Tibial nerve (tissue), 4 donors: Measurements from ENCODE around the gene LCLAT1. TPM values are rescaled to one million over a fixed set of nuclear protein-coding genes. Genes with fewer than 3 reads are reported as not detected.
"Not testable (repeated sequence)": the region's sequence is repeated elsewhere in the genome, so short reads cannot be mapped to it uniquely, and the experiment has no call there.

Experiments used
- DNase-seq, 2 donors: peaks; one replicate each; pipeline ENCODE4 v3.0.0-alpha.2; 2019; ENCODE audit warnings: low spot score in 2 of 2
- H3K27ac ChIP-seq, 4 donors: fragments of 200-600 bp; sonication (generic) in 3 of 4; one replicate each; pipeline ENCODE4 v1.5.1; 2017 to 2019; ENCODE audit warnings: mild to moderate bottlenecking in 1 of 4
- H3K27me3 ChIP-seq, 2 donors: fragments of 200-600 bp; sonication (generic) in 1 of 2; one replicate each; pipeline versions ENCODE4 v1.5.1 to v1.6.0; 2017 to 2019
- H3K36me3 ChIP-seq, 3 donors: fragments of 200-600 bp; sonication (generic); one replicate each; pipeline ENCODE4 v1.5.1; 2018 to 2019
- H3K4me1 ChIP-seq, 4 donors: fragments of 200-600 bp; sonication (generic) in 3 of 4; one replicate each; pipeline ENCODE4 v1.5.1; 2017 to 2019
- H3K4me3 ChIP-seq, 4 donors: fragments of 200-600 bp; sonication (generic) in 3 of 4; one replicate each; pipeline ENCODE4 v1.5.1; 2017 to 2019; ENCODE audit warnings: mild to moderate bottlenecking in 1 of 4, moderate library complexity in 1 of 4
- H3K9me3 ChIP-seq, 4 donors: fragments of 200-600 bp; sonication (generic) in 3 of 4; one replicate each; pipeline ENCODE4 v1.5.1; 2017 to 2019
- EP300 ChIP-seq, 2 donors: sonication (generic); formaldehyde crosslinking; IDR thresholded peaks; one replicate each; pipeline ENCODE4 v1.6.1; 2017; ENCODE audit warnings: antibody characterized with exemption in 2 of 2, mild to moderate bottlenecking in 1 of 2
- POLR2A ChIP-seq, 2 donors: fragments of 450-650 bp; IDR thresholded peaks; one replicate each; pipeline ENCODE4 v1.6.1; 2017; ENCODE audit warnings: antibody characterized with exemption in 2 of 2, mild to moderate bottlenecking in 2 of 2, moderate library complexity in 2 of 2
- WGBS, 2 donors: methylation state at CpG; one replicate each; pipeline ENCODE4 v1.1.5; 2018; 5-methylcytosine and 5-hydroxymethylcytosine counted together
- total RNA-seq, 4 donors: library from RNA; depleted of rRNA; stranded (reverse); fragments of >200 nt; gene quantifications; one replicate each; pipeline ENCODE4 v1.1.0, GENCODE V29; 2016
- TF ChIP-seq, protein P1 (sequence below), 5 experiments: fragments of 200-600 bp in 3 of 5; fragments of 450-650 bp in 2 of 5; sonication (generic) in 3 of 5; IDR thresholded peaks; one replicate each; pipeline ENCODE4 v1.5.1; 2016 to 2019; ENCODE audit warnings: antibody characterized with exemption in 5 of 5, mild to moderate bottlenecking in 3 of 5, moderate library complexity in 2 of 5

The LCLAT1 gene
- total RNA-seq, 4 donors from 2014 or later: 8.4 to 15.9 (median 11.8) TPM

- Histone ChIP-seq H3K4me3 (no peak overlapping the region), H3K27me3 (no peaks in the 10 kb centered on the region), H3K27ac (no peak overlapping the region), H3K4me1 (no peaks in the 10 kb centered on the region), H3K36me3 (no peaks in the 10 kb centered on the region), H3K9me3 (no peaks in the 10 kb centered on the region)
- 47 to 55% methylated on average over 1 of the region's 1 CpG for WGBS, 2 donors
- TF ChIP-seq, protein P1, sequence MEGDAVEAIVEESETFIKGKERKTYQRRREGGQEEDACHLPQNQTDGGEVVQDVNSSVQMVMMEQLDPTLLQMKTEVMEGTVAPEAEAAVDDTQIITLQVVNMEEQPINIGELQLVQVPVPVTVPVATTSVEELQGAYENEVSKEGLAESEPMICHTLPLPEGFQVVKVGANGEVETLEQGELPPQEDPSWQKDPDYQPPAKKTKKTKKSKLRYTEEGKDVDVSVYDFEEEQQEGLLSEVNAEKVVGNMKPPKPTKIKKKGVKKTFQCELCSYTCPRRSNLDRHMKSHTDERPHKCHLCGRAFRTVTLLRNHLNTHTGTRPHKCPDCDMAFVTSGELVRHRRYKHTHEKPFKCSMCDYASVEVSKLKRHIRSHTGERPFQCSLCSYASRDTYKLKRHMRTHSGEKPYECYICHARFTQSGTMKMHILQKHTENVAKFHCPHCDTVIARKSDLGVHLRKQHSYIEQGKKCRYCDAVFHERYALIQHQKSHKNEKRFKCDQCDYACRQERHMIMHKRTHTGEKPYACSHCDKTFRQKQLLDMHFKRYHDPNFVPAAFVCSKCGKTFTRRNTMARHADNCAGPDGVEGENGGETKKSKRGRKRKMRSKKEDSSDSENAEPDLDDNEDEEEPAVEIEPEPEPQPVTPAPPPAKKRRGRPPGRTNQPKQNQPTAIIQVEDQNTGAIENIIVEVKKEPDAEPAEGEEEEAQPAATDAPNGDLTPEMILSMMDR (IDR thresholded peaks at IDR 0.05): no peak
- TF ChIP-seq EP300 (IDR thresholded peaks at IDR 0.05) (no peak), POLR2A (IDR thresholded peaks at IDR 0.05) (no peak)
- DNase-seq: no peak
Observed at GRCh38 chr2:30491225-30491624, 44.2 kb downstream of the LCLAT1 start.

DNA sequence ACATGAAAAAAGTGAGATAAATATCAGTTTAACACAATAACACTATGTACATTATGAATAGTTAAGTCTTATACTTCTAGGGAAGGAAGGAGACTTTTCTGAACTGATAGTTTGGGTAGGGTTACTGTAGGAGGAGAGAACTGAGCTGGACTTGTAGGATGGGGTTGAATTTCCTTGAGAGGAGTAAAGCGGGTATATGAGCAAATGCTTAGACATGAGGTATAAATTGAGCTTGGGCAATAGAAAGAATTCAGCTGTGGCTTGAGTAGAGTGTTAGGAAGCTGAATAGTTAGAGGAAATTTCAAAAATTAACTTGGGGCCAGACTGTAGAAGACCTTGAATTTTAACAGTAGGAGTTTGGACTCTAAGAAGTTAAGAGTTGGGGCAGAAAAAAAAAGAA, 45.1 kb downstream of the LCLAT1 start:
- no peak overlapping the region for H3K4me3 ChIP-seq
- no peak overlapping the region for H3K27ac ChIP-seq
- no peaks in the 10 kb centered on the region for H3K4me1 ChIP-seq
- no peaks in the 10 kb centered on the region for H3K9me3 ChIP-seq
- no peaks in the 10 kb centered on the region for H3K36me3 ChIP-seq
- WGBS, 2 donors: 97% methylated on average over 1 of the region's 1 CpG
- DNase-seq: no peak
- no peaks in the 10 kb centered on the region for H3K27me3 ChIP-seq
- TF ChIP-seq EP300 (IDR thresholded peaks at IDR 0.05) (no peak), POLR2A (IDR thresholded peaks at IDR 0.05) (no peak)
- TF ChIP-seq, protein P1 (IDR thresholded peaks at IDR 0.05): no peak

- Histone ChIP-seq H3K9me3 (peaks cover 0 to 1% (median 0%) of the 10 kb centered on the region in 4 donors), H3K27ac (no peak overlapping the region), H3K36me3 (no peaks in the 10 kb centered on the region), H3K27me3 (no peaks in the 10 kb centered on the region), H3K4me3 (no peak overlapping the region), H3K4me1 (no peaks in the 10 kb centered on the region)
- TF ChIP-seq, protein P1 (IDR thresholded peaks at IDR 0.05): no peak
- TF ChIP-seq POLR2A (IDR thresholded peaks at IDR 0.05): no peak
- TF ChIP-seq EP300 (IDR thresholded peaks at IDR 0.05): no peak
- DNase-seq: no peak
- WGBS, 2 donors: 17 to 24% methylated on average over 1 of the region's 1 CpG
Observed at GRCh38 chr2:30492619-30493018, 45.6 kb downstream of the LCLAT1 start.

- no peak for DNase-seq
- Histone ChIP-seq H3K4me3 (no peak overlapping the region), H3K27me3 (no peaks in the 10 kb centered on the region), H3K36me3 (no peaks in the 10 kb centered on the region), H3K9me3 (peaks cover 0 to 9% (median 0%) of the 10 kb centered on the region in 4 donors), H3K4me1 (no peaks in the 10 kb centered on the region), H3K27ac (no peak overlapping the region)
- WGBS, 2 donors: 51 to 60% methylated on average over 1 of the region's 1 CpG
- TF ChIP-seq EP300 (IDR thresholded peaks at IDR 0.05): no peak
- TF ChIP-seq, protein P1 (IDR thresholded peaks at IDR 0.05): no peak
- TF ChIP-seq POLR2A (IDR thresholded peaks at IDR 0.05): no peak
Observed at GRCh38 chr2:30493440-30493839, 46.4 kb downstream of the LCLAT1 start.

GRCh38 chr2:30495896-30496295, 48.9 kb downstream of the LCLAT1 start:
- H3K27me3 ChIP-seq, H3K4me3 ChIP-seq, H3K36me3 ChIP-seq, H3K4me1 ChIP-seq, DNase-seq, H3K27ac ChIP-seq: not testable (repeated sequence)
- peaks cover 0 to 26% (median 0%) of the 10 kb centered on the region in 4 donors for H3K9me3 ChIP-seq
- 76 to 82% methylated on average over 2 of the region's 2 CpGs for WGBS, 2 donors

DNA sequence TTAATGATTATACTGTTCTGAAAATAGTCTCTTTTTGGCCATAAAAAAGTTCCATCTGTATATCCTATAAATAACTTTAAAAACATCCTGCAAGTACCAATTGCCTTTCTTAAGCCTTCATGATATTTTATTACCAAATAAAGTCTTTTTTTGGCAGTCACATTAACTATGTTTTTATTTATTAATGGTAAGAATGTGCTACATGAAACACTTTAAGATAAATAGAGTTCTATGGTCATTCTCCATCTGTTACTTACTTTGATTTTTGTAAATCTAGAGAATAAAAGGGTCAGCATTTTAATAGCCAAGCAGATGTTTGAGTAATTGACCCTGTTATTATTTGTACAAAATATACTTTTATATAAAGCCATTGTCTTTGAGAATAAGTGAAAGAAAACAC, 52.6 kb downstream of the LCLAT1 start:
- peaks cover 0 to 33% (median 1%) of the 10 kb centered on the region in 4 donors for H3K9me3 ChIP-seq
- TF ChIP-seq EP300 (IDR thresholded peaks at IDR 0.05): no peak
- TF ChIP-seq POLR2A (IDR thresholded peaks at IDR 0.05): no peak
- TF ChIP-seq, protein P1 (IDR thresholded peaks at IDR 0.05): no peak
- no peaks in the 10 kb centered on the region for H3K4me1 ChIP-seq
- peaks cover 0 to 5% (median 0%) of the 10 kb centered on the region in 3 donors for H3K36me3 ChIP-seq
- no peak overlapping the region for H3K4me3 ChIP-seq
- H3K27me3 ChIP-seq: no peaks in the 10 kb centered on the region
- no peak for DNase-seq
- no peak overlapping the region for H3K27ac ChIP-seq
